ENCODE data around the gene TBC1D22B. TPM values are rescaled to one million over a fixed set of nuclear protein-coding genes. Genes with fewer than 3 reads are reported as not detected.

The TBC1D22B gene
- total RNA-seq, 1 experiment from 2014 or later: 12.9 TPM

GRCh38 chr6:37340639-37340943, 83.0 kb downstream of the TBC1D22B start:
- Histone ChIP-seq H3K27ac (ENCODE audit: insufficient read length, low read depth, low read length) (no peak overlapping the region), H3K9ac (ENCODE audit: extremely low read depth, insufficient read length, low read length) (no peak overlapping the region), H2BK5ac (ENCODE audit: insufficient read length, low read length) (no peak overlapping the region), H3K4ac (ENCODE audit: low read depth, low read length) (no peak overlapping the region), H4K5ac (ENCODE audit: insufficient read length, low read depth, low read length) (no peak overlapping the region), H3K56ac (ENCODE audit: insufficient read length, low read depth, low read length) (no peak overlapping the region), H3K4me1 (ENCODE audit: insufficient read depth, low read length) (no peaks in the 10 kb centered on the region), H3T11ph (ENCODE audit: low read length) (no peak overlapping the region), H4K91ac (ENCODE audit: insufficient read length, low read depth, low read length) (no peak overlapping the region), H3K23me2 (ENCODE audit: insufficient read length, low read depth, low read length, poor library complexity, severe bottlenecking) (no peaks in the 10 kb centered on the region), H4K8ac (replicated peaks; ENCODE audit: insufficient read length, low read depth, low read length) (no peak overlapping the region), H2BK20ac (ENCODE audit: low read depth, low read length, poor library complexity, severe bottlenecking) (no peak overlapping the region), H2AFZ (ENCODE audit: low read length) (no peak overlapping the region), H3K18ac (ENCODE audit: insufficient read length, low read depth, low read length) (no peak overlapping the region), H3K79me2 (ENCODE audit: insufficient read depth, low read length) (0 out of 2 replicates have a peak, but pooled peaks cover 2% of the 10 kb centered on the region), H3K14ac (ENCODE audit: insufficient read depth, low read length) (no peak overlapping the region), H3K4me2 (ENCODE audit: insufficient read depth, insufficient read length, low read length) (no peak overlapping the region), H3K9me3 (ENCODE audit: control insufficient read depth, low read depth, low read length) (no peaks in the 10 kb centered on the region), H3K79me1 (ENCODE audit: insufficient read depth, low read depth, low read length, poor library complexity, severe bottlenecking) (no peaks in the 10 kb centered on the region), H2BK120ac (ENCODE audit: low read depth, low read length, poor library complexity, severe bottlenecking) (no peak overlapping the region), H2BK12ac (ENCODE audit: insufficient read length, low read depth, low read length) (no peak overlapping the region), H4K20me1 (ENCODE audit: control insufficient read depth, insufficient read depth, insufficient read length) (no peaks in the 10 kb centered on the region), H2AK5ac (ENCODE audit: insufficient read length, low read length) (no peak overlapping the region), H3K27me3 (ENCODE audit: insufficient read depth, low read length) (0 out of 2 replicates have a peak, but pooled peaks cover 3% of the 10 kb centered on the region), H3K23ac (ENCODE audit: insufficient read length, low read depth, low read length) (no peak overlapping the region), H2BK15ac (ENCODE audit: low read depth, low read length) (no peak overlapping the region)
- Mint-ChIP-seq H3K27me3 (ENCODE audit: low read depth) (peaks cover 5% of the 10 kb centered on the region; the same call in 1 of the 2 replicates), H3K9me3 (no peaks in the 10 kb centered on the region), H3K4me1 (no peaks in the 10 kb centered on the region), H3K36me3 (ENCODE audit: insufficient read depth in 1 of 3, low read depth in 3 of 3) (no peaks in the 10 kb centered on the region), H3K27ac (no peak overlapping the region), H3K4me3 (no peak overlapping the region)
- no CpG with 5 or more reads among the region's 4 CpGs for WGBS (ENCODE audit: extremely low coverage, insufficient read length, low lambda C conversion rate)
- no peak for DNase-seq
- TF ChIP-seq, protein P1, sequence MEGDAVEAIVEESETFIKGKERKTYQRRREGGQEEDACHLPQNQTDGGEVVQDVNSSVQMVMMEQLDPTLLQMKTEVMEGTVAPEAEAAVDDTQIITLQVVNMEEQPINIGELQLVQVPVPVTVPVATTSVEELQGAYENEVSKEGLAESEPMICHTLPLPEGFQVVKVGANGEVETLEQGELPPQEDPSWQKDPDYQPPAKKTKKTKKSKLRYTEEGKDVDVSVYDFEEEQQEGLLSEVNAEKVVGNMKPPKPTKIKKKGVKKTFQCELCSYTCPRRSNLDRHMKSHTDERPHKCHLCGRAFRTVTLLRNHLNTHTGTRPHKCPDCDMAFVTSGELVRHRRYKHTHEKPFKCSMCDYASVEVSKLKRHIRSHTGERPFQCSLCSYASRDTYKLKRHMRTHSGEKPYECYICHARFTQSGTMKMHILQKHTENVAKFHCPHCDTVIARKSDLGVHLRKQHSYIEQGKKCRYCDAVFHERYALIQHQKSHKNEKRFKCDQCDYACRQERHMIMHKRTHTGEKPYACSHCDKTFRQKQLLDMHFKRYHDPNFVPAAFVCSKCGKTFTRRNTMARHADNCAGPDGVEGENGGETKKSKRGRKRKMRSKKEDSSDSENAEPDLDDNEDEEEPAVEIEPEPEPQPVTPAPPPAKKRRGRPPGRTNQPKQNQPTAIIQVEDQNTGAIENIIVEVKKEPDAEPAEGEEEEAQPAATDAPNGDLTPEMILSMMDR (conservative IDR thresholded peaks at IDR 0.05): no peak
